Liver (tissue), 9 donors: ENCODE results near the gene GPANK1. TPM values are rescaled to one million over a fixed set of nuclear protein-coding genes. Genes with fewer than 3 reads are reported as not detected.

Experiments used
- DNase-seq: peaks from one replicate; pipeline ENCODE4 v3.0.0-alpha.2; 2017; ENCODE audit warnings: low spot score
- H3K27ac ChIP-seq, 2 donors: one replicate each; pipeline ENCODE4 v1.7.0; 2013; ENCODE audit warnings: inconsistent platforms in 2 of 2, low read length in 2 of 2, control low read depth in 1 of 2, low read depth in 1 of 2, mild to moderate bottlenecking in 1 of 2
- H3K27me3 ChIP-seq, 4 donors: one replicate each; pipeline versions ENCODE4 v1.6.1 to v1.7.0; 2013; ENCODE audit warnings: low read length in 3 of 4, inconsistent platforms in 1 of 4, mild to moderate bottlenecking in 1 of 4, moderate library complexity in 1 of 4; ENCODE audit not compliant: control insufficient read depth in 4 of 4, insufficient read depth in 4 of 4
- H3K36me3 ChIP-seq, 4 donors: one replicate each; pipeline versions ENCODE4 v1.6.1 to v1.7.0; 2013; ENCODE audit warnings: low read length in 3 of 4, mild to moderate bottlenecking in 3 of 4, low read depth in 1 of 4, moderate library complexity in 1 of 4; ENCODE audit not compliant: control insufficient read depth in 4 of 4, insufficient read depth in 3 of 4
- H3K4me1 ChIP-seq, 4 donors: one replicate each; pipeline versions ENCODE4 v1.6.1 to v1.7.0; 2013; ENCODE audit warnings: low read length in 3 of 4, mild to moderate bottlenecking in 3 of 4, moderate library complexity in 1 of 4; ENCODE audit not compliant: control insufficient read depth in 4 of 4, insufficient read depth in 4 of 4
- H3K4me3 ChIP-seq, 3 donors: one replicate each; pipeline versions ENCODE4 v1.6.1 to v1.7.0; 2013; ENCODE audit warnings: low read length in 3 of 3, control low read depth in 1 of 3, low read depth in 1 of 3, mild to moderate bottlenecking in 1 of 3
- H3K9ac ChIP-seq, 2 donors: one replicate each; pipeline ENCODE4 v1.7.0; 2013; ENCODE audit warnings: low read length in 2 of 2, mild to moderate bottlenecking in 2 of 2, moderate library complexity in 2 of 2, control low read depth in 1 of 2, low read depth in 1 of 2
- H3K9me3 ChIP-seq, 4 donors: one replicate each; pipeline versions ENCODE4 v1.6.1 to v1.7.0; 2013; ENCODE audit warnings: low read length in 3 of 4; ENCODE audit not compliant: control insufficient read depth in 4 of 4
- EGR1 ChIP-seq, 2 donors: IDR thresholded peaks; 2 replicates each; pipeline ENCODE4 v1.6.1; 2016 to 2018; ENCODE audit warnings: antibody characterized with exemption in 2 of 2, low read depth in 2 of 2
- FOXA1 ChIP-seq: IDR thresholded peaks from 2 replicates; pipeline ENCODE4 v1.6.1; 2016; ENCODE audit warnings: antibody characterized with exemption
- FOXA2 ChIP-seq: IDR thresholded peaks from 2 replicates; pipeline ENCODE4 v1.6.1; 2016; ENCODE audit warnings: antibody characterized with exemption
- GABPA ChIP-seq, 2 donors: IDR thresholded peaks in 1 of 2; conservative IDR thresholded peaks in 1 of 2; 2 replicates each; pipeline ENCODE4 v1.6.1; 2016; ENCODE audit warnings: antibody characterized with exemption in 2 of 2, mild to moderate bottlenecking in 1 of 2, moderate library complexity in 1 of 2
- HNF4A ChIP-seq, 2 donors: conservative IDR thresholded peaks; 2 replicates each; pipeline ENCODE4 v1.6.1; 2016; ENCODE audit warnings: antibody characterized with exemption in 2 of 2, mild to moderate bottlenecking in 2 of 2
- HNF4G ChIP-seq: IDR thresholded peaks from 2 replicates; pipeline ENCODE4 v1.6.1; 2016; ENCODE audit warnings: antibody characterized with exemption
- RXRA ChIP-seq, 2 donors: IDR thresholded peaks; 2 replicates each; pipeline ENCODE4 v1.6.1; 2017 to 2018; ENCODE audit warnings: antibody characterized with exemption in 2 of 2, mild to moderate bottlenecking in 1 of 2
- SP1 ChIP-seq: IDR thresholded peaks from 2 replicates; pipeline ENCODE4 v1.6.1; 2018; ENCODE audit warnings: antibody characterized with exemption, mild to moderate bottlenecking
- TAF1 ChIP-seq: conservative IDR thresholded peaks from 2 replicates; pipeline ENCODE4 v1.6.1; 2016; ENCODE audit warnings: antibody characterized with exemption, mild to moderate bottlenecking
- YY1 ChIP-seq: IDR thresholded peaks from 2 replicates; pipeline ENCODE4 v1.6.1; 2016; ENCODE audit warnings: antibody characterized with exemption, mild to moderate bottlenecking
- ZBTB33 ChIP-seq: IDR thresholded peaks from 2 replicates; pipeline ENCODE4 v1.6.1; 2016; ENCODE audit warnings: antibody characterized with exemption
- WGBS: extraction: QIAGEN DNeasy Blood & Tissue Kit; methylation state at CpG from one replicate; pipeline ENCODE4 v1.1.7; 2013; 5-methylcytosine and 5-hydroxymethylcytosine counted together
- polyA plus RNA-seq, 2 donors: library from polyadenylated mRNA; stranded (reverse) in 1 of 2; unstranded in 1 of 2; fragments of 200-250 nt in 1 of 2; fragments of >200 nt in 1 of 2; fragmentation: Nextera tagmentation in 1 of 2; extraction: Ambion mirVana in 1 of 2; gene quantifications; one replicate each; pipeline versions ENCODE4 v1.2.1 to v1.2.3, GENCODE V29; 2013 to 2015
- total RNA-seq, 2 donors: library from RNA; depleted of rRNA; stranded (reverse); fragments of >200 nt; gene quantifications; one replicate each; pipeline ENCODE4 v1.2.3, GENCODE V29; 2014
- TF ChIP-seq, protein P1 (sequence below): IDR thresholded peaks from 2 replicates; pipeline ENCODE4 v1.6.1; 2016; ENCODE audit warnings: antibody characterized with exemption, mild to moderate bottlenecking
- TF ChIP-seq, protein P2 (sequence below): IDR thresholded peaks from 2 replicates; pipeline ENCODE4 v1.6.1; 2016; ENCODE audit warnings: antibody characterized with exemption
- donor health status: healthy.
- donor health status: healthy.
- donor health status: healthy.
- donor health status: healthy.
- donor health status: healthy.

Gene GPANK1
- total and polyA plus RNA-seq, 4 donors, result 7.6 to 13.9 (median 11.2) TPM

DNA sequence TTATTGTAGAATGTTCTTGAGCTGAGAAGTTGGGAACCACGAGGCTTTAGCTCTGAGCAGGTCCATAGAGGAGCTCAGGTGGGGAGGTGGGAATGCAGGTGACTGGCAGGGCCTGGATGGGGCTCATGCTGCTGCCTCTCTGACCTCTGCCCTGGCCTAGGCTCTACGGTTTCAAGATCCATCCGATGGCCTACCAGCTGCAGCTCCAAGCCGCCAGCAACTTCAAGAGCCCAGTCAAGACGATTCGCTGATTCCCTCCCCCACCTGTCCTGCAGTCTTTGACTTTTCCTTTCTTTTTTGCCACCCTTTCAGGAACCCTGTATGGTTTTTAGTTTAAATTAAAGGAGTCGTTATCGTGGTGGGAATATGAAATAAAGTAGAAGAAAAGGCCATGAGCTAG is 4.9 kb upstream of the GPANK1 start, which contains the start of gene LY6G5B:
Gene LY6G5B (plus strand): TSS at position 301 of the 400 bp plus-strand sequence. CDS start 975 bp downstream, outside the sequence.
- H3K9me3 ChIP-seq, result no peaks in the 10 kb centered on the region
- peaks cover 17 to 55% (median 48%) of the 10 kb centered on the region in 4 donors for H3K36me3 ChIP-seq
- no peaks in the 10 kb centered on the region for H3K27me3 ChIP-seq
- DNase-seq, result no peak
- no peak within 1 kb of the TSS for H3K27ac ChIP-seq
- 85% methylated on average over 8 of the region's 8 CpGs for WGBS
- no peak within 1 kb of the TSS for H3K9ac ChIP-seq
- peaks cover 0 to 17% (median 8%) of the 10 kb centered on the region in 4 donors for H3K4me1 ChIP-seq
- no peak within 1 kb of the TSS for H3K4me3 ChIP-seq
- TF ChIP-seq, protein P1, sequence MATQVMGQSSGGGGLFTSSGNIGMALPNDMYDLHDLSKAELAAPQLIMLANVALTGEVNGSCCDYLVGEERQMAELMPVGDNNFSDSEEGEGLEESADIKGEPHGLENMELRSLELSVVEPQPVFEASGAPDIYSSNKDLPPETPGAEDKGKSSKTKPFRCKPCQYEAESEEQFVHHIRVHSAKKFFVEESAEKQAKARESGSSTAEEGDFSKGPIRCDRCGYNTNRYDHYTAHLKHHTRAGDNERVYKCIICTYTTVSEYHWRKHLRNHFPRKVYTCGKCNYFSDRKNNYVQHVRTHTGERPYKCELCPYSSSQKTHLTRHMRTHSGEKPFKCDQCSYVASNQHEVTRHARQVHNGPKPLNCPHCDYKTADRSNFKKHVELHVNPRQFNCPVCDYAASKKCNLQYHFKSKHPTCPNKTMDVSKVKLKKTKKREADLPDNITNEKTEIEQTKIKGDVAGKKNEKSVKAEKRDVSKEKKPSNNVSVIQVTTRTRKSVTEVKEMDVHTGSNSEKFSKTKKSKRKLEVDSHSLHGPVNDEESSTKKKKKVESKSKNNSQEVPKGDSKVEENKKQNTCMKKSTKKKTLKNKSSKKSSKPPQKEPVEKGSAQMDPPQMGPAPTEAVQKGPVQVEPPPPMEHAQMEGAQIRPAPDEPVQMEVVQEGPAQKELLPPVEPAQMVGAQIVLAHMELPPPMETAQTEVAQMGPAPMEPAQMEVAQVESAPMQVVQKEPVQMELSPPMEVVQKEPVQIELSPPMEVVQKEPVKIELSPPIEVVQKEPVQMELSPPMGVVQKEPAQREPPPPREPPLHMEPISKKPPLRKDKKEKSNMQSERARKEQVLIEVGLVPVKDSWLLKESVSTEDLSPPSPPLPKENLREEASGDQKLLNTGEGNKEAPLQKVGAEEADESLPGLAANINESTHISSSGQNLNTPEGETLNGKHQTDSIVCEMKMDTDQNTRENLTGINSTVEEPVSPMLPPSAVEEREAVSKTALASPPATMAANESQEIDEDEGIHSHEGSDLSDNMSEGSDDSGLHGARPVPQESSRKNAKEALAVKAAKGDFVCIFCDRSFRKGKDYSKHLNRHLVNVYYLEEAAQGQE, result no peak
- no peak for TF ChIP-seq GABPA (IDR thresholded peaks at IDR 0.05 in 1 of 2, conservative IDR thresholded peaks at IDR 0.05 in 1 of 2)
- TF ChIP-seq HNF4A (conservative IDR thresholded peaks at IDR 0.05), result no peak
- no peak for TF ChIP-seq SP1
- TF ChIP-seq EGR1 (IDR thresholded peaks at IDR 0.05; ENCODE audit: low read depth in 2 of 2), result no peak
- TF ChIP-seq FOXA1, result no peak
- no peak for TF ChIP-seq RXRA (IDR thresholded peaks at IDR 0.05)

DNA sequence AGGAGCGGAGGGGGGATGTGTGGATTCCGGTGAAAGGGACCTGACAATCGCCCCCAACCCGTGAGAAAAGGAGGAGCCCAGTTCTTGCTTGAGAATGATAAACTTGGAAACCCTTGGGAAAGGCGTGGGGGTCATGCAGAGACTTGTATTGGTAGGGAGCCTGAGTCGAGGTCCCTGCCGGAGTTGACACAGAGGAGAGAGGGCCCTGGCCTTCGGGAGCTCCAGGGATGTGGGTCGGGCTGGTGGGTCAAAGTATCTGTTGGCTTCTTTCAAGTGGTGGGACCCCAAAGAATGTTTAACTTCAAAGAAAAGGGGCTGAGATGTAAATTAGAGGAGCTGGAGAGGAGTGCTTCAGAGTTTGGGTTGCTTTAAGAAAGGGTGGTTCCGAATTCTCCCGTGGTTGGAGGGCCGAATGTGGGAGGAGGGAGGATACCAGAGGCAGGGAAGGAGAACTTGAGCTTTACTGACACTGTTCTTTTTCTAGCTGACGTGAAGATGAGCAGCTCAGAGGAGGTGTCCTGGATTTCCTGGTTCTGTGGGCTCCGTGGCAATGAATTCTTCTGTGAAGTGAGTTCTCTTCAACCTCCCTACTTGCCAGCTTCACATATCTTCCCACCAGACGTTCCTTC is 1.7 kb upstream of the GPANK1 start:
- H3K27ac ChIP-seq, result peak overlapping the region; percentile 94 to 96
- H3K4me1 ChIP-seq, result peaks cover 4 to 45% (median 27%) of the 10 kb centered on the region in 4 donors
- peak overlapping the region; percentile 81 for H3K9ac ChIP-seq
- no peak for DNase-seq
- H3K9me3 ChIP-seq, result no peaks in the 10 kb centered on the region
- H3K27me3 ChIP-seq, result no peaks in the 10 kb centered on the region
- TF ChIP-seq HNF4G (no peak), TAF1 (no peak), GABPA (IDR thresholded peaks at IDR 0.05 in 1 of 2, conservative IDR thresholded peaks at IDR 0.05 in 1 of 2) (no peak), FOXA2 (no peak), YY1 (no peak), ZBTB33 (no peak), SP1 (no peak)
- TF ChIP-seq, protein P2, sequence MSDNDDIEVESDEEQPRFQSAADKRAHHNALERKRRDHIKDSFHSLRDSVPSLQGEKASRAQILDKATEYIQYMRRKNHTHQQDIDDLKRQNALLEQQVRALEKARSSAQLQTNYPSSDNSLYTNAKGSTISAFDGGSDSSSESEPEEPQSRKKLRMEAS, result no peak
- 3% methylated on average over 15 of the region's 15 CpGs for WGBS
- peak overlapping the region; percentile 87 to 98 (median 88) for H3K4me3 ChIP-seq
- H3K36me3 ChIP-seq, result peaks cover 11 to 44% (median 43%) of the 10 kb centered on the region in 4 donors
